ENCODE results near the gene RBM11. TPM values are rescaled to one million over a fixed set of nuclear protein-coding genes. Genes with fewer than 3 reads are reported as not detected.

The RBM11 gene
- total RNA-seq, 4 donors from 2014 or later: 0.30 to 1.5 (median 0.99) TPM

DNA sequence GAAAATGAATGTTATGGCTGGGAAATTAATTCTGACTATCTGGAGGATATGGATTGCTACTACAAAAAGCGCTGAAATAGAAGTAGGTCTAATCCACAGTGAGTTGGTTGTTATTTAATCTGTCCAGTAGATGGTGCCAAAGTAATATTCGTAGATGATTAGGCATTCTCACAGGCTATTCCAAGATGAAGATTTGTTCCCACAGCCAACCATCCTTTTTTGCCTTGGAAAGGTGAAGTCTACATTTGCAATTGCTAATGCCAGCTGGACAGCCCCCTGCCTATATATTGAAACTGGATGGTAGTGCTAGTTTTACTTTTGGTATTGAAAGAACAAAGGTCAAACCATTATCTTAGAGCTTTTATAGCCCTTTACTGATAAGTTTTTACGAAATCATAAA is 43.8 kb downstream of the RBM11 start:
- no peaks in the 10 kb centered on the region for H3K4me1 ChIP-seq
- no peak overlapping the region for H3K27ac ChIP-seq
- no peaks in the 10 kb centered on the region for H3K27me3 ChIP-seq
- H3K9me3 ChIP-seq: no peaks in the 10 kb centered on the region
- 31 to 63% methylated on average over 3 of the region's 3 CpGs for WGBS, 2 donors (ENCODE audit: low coverage in 1 of 2)
- TF ChIP-seq CTCF (IDR thresholded peaks at IDR 0.05) (peak; percentile 19 to 67 (median 36)), POLR2AphosphoS5 (IDR thresholded peaks at IDR 0.05) (no peak)
- no peak for ATAC-seq
- no peak overlapping the region for H3K4me3 ChIP-seq
- H3K36me3 ChIP-seq: no peaks in the 10 kb centered on the region

GRCh38 chr21:14260174-14260764 is 44.3 kb downstream of the RBM11 start:
- TF ChIP-seq CTCF (IDR thresholded peaks at IDR 0.05) (no peak), POLR2A (IDR thresholded peaks at IDR 0.05) (no peak), EP300 (IDR thresholded peaks at IDR 0.05) (no peak), POLR2AphosphoS5 (IDR thresholded peaks at IDR 0.05) (no peak)
- Histone ChIP-seq H3K36me3 (no peaks in the 10 kb centered on the region), H3K27ac (no peak overlapping the region), H3K4me1 (no peaks in the 10 kb centered on the region), H3K4me3 (no peak overlapping the region), H3K27me3 (no peaks in the 10 kb centered on the region), H3K9me3 (no peaks in the 10 kb centered on the region)
- ATAC-seq: no peak
- 29 to 44% methylated on average over 1 of the region's 1 CpG for WGBS, 2 donors (ENCODE audit: low coverage in 1 of 2)

DNA sequence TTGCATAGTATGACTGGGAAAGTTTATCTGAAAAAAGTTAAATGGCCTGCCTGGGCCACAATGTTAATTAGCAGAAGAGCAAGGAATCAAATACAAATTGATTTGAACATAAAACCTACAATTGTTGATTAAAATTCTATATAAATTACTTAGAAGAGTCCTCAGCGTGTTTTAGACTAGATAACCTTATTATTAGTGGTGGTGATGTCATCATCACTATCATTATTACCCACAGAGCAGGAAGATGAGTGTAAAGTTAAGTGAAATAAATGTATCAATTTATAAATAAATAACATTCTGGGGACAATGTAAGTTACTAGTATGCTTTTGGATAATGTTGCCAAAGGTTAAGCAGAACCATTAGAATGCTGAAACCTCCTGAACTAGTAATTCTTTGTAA is 46.1 kb downstream of the RBM11 start:
- H3K27me3 ChIP-seq: no peaks in the 10 kb centered on the region
- no peak overlapping the region for H3K27ac ChIP-seq
- no peaks in the 10 kb centered on the region for H3K9me3 ChIP-seq
- ATAC-seq: no peak
- no peaks in the 10 kb centered on the region for H3K36me3 ChIP-seq
- no peaks in the 10 kb centered on the region for H3K4me1 ChIP-seq
- TF ChIP-seq EP300 (IDR thresholded peaks at IDR 0.05): no peak
- TF ChIP-seq POLR2A (IDR thresholded peaks at IDR 0.05): no peak
- WGBS, 2 donors (ENCODE audit: low coverage in 1 of 2): 0 to 25% methylated on average over 1 of the region's 1 CpG
- no peak overlapping the region for H3K4me3 ChIP-seq

DNA sequence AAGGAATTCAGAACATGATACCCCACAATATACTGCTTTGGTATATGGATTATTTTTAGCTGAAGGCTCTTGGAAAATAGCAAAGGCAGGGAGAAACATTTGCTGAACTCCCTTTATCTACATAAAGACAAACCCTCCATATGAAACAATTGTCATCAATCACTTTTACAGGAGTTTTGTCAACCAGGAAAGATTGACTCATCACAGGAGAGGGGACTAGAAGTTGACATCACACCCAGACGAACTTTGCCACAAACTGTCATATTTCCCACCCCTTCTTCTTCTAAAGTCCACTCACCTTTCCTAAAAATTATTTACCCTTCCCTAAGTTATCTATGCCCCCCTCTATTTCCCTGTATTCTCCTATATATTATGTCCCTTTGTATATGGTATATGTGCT is 47.9 kb downstream of the RBM11 start:
- H3K4me3 ChIP-seq: no peak overlapping the region
- no peaks in the 10 kb centered on the region for H3K9me3 ChIP-seq
- no peaks in the 10 kb centered on the region for H3K36me3 ChIP-seq
- ATAC-seq: no peak
- no peaks in the 10 kb centered on the region for H3K4me1 ChIP-seq
- no peak overlapping the region for H3K27ac ChIP-seq
- TF ChIP-seq EP300 (IDR thresholded peaks at IDR 0.05) (no peak), POLR2A (IDR thresholded peaks at IDR 0.05) (no peak), POLR2AphosphoS5 (IDR thresholded peaks at IDR 0.05) (no peak), CTCF (IDR thresholded peaks at IDR 0.05) (no peak)
- WGBS, 2 donors (ENCODE audit: low coverage in 1 of 2): 33 to 60% methylated on average over 1 of the region's 1 CpG
- no peaks in the 10 kb centered on the region for H3K27me3 ChIP-seq

- WGBS, 2 donors (ENCODE audit: low coverage in 1 of 2): 63 to 77% methylated on average over 2 of the region's 2 CpGs
- Histone ChIP-seq H3K4me1 (no peaks in the 10 kb centered on the region), H3K27ac (no peak overlapping the region), H3K4me3 (no peak overlapping the region), H3K27me3 (no peaks in the 10 kb centered on the region), H3K9me3 (no peaks in the 10 kb centered on the region), H3K36me3 (no peaks in the 10 kb centered on the region)
- ATAC-seq: no peak
- TF ChIP-seq POLR2AphosphoS5 (IDR thresholded peaks at IDR 0.05): no peak
Measured at GRCh38 chr21:14265023-14265422, 49.1 kb downstream of the RBM11 start.

DNA sequence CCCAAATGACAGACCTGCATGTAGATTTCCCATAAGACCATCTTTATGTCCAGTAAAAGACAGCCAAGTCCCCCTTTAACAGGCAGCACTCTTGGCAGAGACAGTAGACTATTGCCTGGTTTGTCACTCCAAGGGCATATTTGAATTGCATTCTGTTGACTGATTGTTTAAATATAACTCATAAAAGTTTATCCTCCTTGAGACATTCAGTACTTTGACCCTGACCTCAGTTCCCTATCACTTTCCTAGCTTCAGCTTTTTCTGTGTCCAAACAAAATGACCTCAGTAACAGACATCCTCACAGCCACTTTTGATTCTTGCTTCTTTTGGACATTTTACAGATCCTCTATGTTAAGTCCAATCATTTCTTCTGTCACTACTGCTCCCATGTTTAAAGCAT is 51.1 kb downstream of the RBM11 start:
- H3K9me3 ChIP-seq: no peaks in the 10 kb centered on the region
- no peak overlapping the region for H3K4me3 ChIP-seq
- H3K27ac ChIP-seq: no peak overlapping the region
- no peak for ATAC-seq
- no peaks in the 10 kb centered on the region for H3K4me1 ChIP-seq
- no peak for TF ChIP-seq EP300 (IDR thresholded peaks at IDR 0.05)
- TF ChIP-seq CTCF (IDR thresholded peaks at IDR 0.05): no peak
- no peak for TF ChIP-seq POLR2AphosphoS5 (IDR thresholded peaks at IDR 0.05)
- no peak for TF ChIP-seq POLR2A (IDR thresholded peaks at IDR 0.05)
- no peaks in the 10 kb centered on the region for H3K27me3 ChIP-seq
- H3K36me3 ChIP-seq: no peaks in the 10 kb centered on the region
